Tibial artery (tissue), 4 donors: ENCODE data around the gene SRGAP1.

Experiments used
- DNase-seq, 2 donors: peaks; one replicate each; pipeline ENCODE4 v3.0.0-alpha.2; 2019
- H3K27ac ChIP-seq, 2 donors: fragments of 200-600 bp; sonication (generic) in 1 of 2; 1 replicate in 1 of 2; 2 replicates in 1 of 2; pipeline ENCODE4 v1.5.1; 2018 to 2019; ENCODE audit warnings: mild to moderate bottlenecking in 1 of 2
- H3K27me3 ChIP-seq, 2 donors: fragments of 200-600 bp; sonication (generic) in 1 of 2; one replicate each; pipeline versions ENCODE4 v1.5.1 to v1.6.0; 2016 to 2019
- H3K36me3 ChIP-seq, 3 donors: fragments of 200-600 bp; sonication (generic) in 2 of 3; one replicate each; pipeline ENCODE4 v1.5.1; 2016 to 2019; ENCODE audit warnings: mild to moderate bottlenecking in 2 of 3
- H3K4me1 ChIP-seq, 4 donors: fragments of 200-600 bp; sonication (generic) in 2 of 4; 1 replicate in 3 of 4; 2 replicates in 1 of 4; pipeline ENCODE4 v1.5.1; 2016 to 2019
- H3K4me3 ChIP-seq, 2 donors: fragments of 200-600 bp; sonication (generic) in 1 of 2; 1 replicate in 1 of 2; 2 replicates in 1 of 2; pipeline ENCODE4 v1.5.1; 2018 to 2019; ENCODE audit warnings: mild to moderate bottlenecking in 2 of 2
- H3K9me3 ChIP-seq, 3 donors: fragments of 200-600 bp; sonication (generic) in 1 of 3; one replicate each; pipeline ENCODE4 v1.5.1; 2016 to 2019
- CTCF ChIP-seq, 2 experiments: fragments of 200-600 bp in 1 of 2; fragments of 450-650 bp in 1 of 2; IDR thresholded peaks; one replicate each; pipeline ENCODE4 v1.5.1; 2017 to 2019; ENCODE audit warnings: antibody characterized with exemption in 2 of 2, mild to moderate bottlenecking in 1 of 2, moderate library complexity in 1 of 2
- intact Hi-C: fragments of 100-400 bp; cut with DNase I; formaldehyde crosslinking; loops from one replicate; pipeline ENCODE4 v1.15.0; 2023; ENCODE audit warnings: low total_unique reads

Gene SRGAP1

GRCh38 chr12:64080319-64081007 is 236.0 kb downstream of the SRGAP1 start:
- H3K27me3 ChIP-seq: no peaks in the 10 kb centered on the region
- peaks cover 0 to 13% (median 9%) of the 10 kb centered on the region in 3 donors for H3K36me3 ChIP-seq
- H3K9me3 ChIP-seq: no peaks in the 10 kb centered on the region
- H3K27ac ChIP-seq: no peak overlapping the region
- no peak overlapping the region for H3K4me3 ChIP-seq
- no peak for DNase-seq
- no peak for TF ChIP-seq CTCF (IDR thresholded peaks at IDR 0.05)
- H3K4me1 ChIP-seq: peaks cover 0 to 18% (median 15%) of the 10 kb centered on the region in 4 donors
- intact Hi-C loops: loop anchor here (10.0 kb wide), 1 partner anchor 236 kb away; the partner anchor contains the start of gene SRGAP1

GRCh38 chr12:64081008-64081404 is 236.5 kb downstream of the SRGAP1 start:
- Histone ChIP-seq H3K9me3 (no peaks in the 10 kb centered on the region), H3K4me3 (no peak overlapping the region), H3K36me3 (peaks cover 0 to 13% (median 9%) of the 10 kb centered on the region in 3 donors), H3K27ac (no peak overlapping the region), H3K27me3 (no peaks in the 10 kb centered on the region), H3K4me1 (peaks cover 0 to 18% (median 15%) of the 10 kb centered on the region in 4 donors)
- intact Hi-C loops: loop anchor here (10.0 kb wide), 1 partner anchor 236 kb away; the partner anchor contains the start of gene SRGAP1
- no peak for DNase-seq
- no peak for TF ChIP-seq CTCF (IDR thresholded peaks at IDR 0.05)

- TF ChIP-seq CTCF (IDR thresholded peaks at IDR 0.05): no peak
- Histone ChIP-seq H3K27me3 (no peaks in the 10 kb centered on the region), H3K4me3 (no peak overlapping the region), H3K9me3 (no peaks in the 10 kb centered on the region), H3K36me3 (peaks cover 0 to 13% (median 9%) of the 10 kb centered on the region in 3 donors), H3K4me1 (peaks cover 0 to 18% (median 15%) of the 10 kb centered on the region in 4 donors), H3K27ac (peak overlapping the region in 1 of 2 donors; percentile 26)
- intact Hi-C loops: loop anchor here (10.0 kb wide), 1 partner anchor 237 kb away; the partner anchor contains the start of gene SRGAP1
- DNase-seq: no peak
Observed at GRCh38 chr12:64082116-64082515, 237.6 kb downstream of the SRGAP1 start.

GRCh38 chr12:64082866-64083268 is 238.4 kb downstream of the SRGAP1 start:
- no peaks in the 10 kb centered on the region for H3K27me3 ChIP-seq
- no peaks in the 10 kb centered on the region for H3K9me3 ChIP-seq
- H3K27ac ChIP-seq: peak overlapping the region; percentile 26 to 50
- peaks cover 0 to 18% (median 16%) of the 10 kb centered on the region in 4 donors for H3K4me1 ChIP-seq
- no peak overlapping the region for H3K4me3 ChIP-seq
- no peak for TF ChIP-seq CTCF (IDR thresholded peaks at IDR 0.05)
- no peak for DNase-seq
- intact Hi-C loops: loop anchor here (10.0 kb wide), 1 partner anchor 238 kb away; the partner anchor contains the start of gene SRGAP1
- H3K36me3 ChIP-seq: peaks cover 0 to 13% (median 9%) of the 10 kb centered on the region in 3 donors

- intact Hi-C loops: loop anchor here (10.0 kb wide), 1 partner anchor 239 kb away; the partner anchor contains the start of gene SRGAP1
- Histone ChIP-seq H3K9me3 (no peaks in the 10 kb centered on the region), H3K27ac (peak overlapping the region; percentile 26 to 50), H3K36me3 (peaks cover 0 to 13% (median 9%) of the 10 kb centered on the region in 3 donors), H3K4me3 (no peak overlapping the region), H3K4me1 (peaks cover 0 to 25% (median 19%) of the 10 kb centered on the region in 4 donors), H3K27me3 (no peaks in the 10 kb centered on the region)
- no peak for TF ChIP-seq CTCF (IDR thresholded peaks at IDR 0.05)
- peak; percentile 87 to 89 for DNase-seq
Observed at GRCh38 chr12:64083285-64084210, 239.0 kb downstream of the SRGAP1 start.
